Neural cell (in vitro differentiated cells): ENCODE measurements around the gene SPRR2F.
"Not testable (repeated sequence)": the region's sequence is repeated elsewhere in the genome, so short reads cannot be mapped to it uniquely, and the experiment has no call there.

Experiments used
- CTCF ChIP-seq: fragments of 450-650 bp; IDR thresholded peaks from 2 replicates; pipeline ENCODE4 v1.5.1; 2014; ENCODE audit warnings: antibody characterized with exemption, mild to moderate bottlenecking, moderate library complexity; ENCODE audit not compliant: poor library complexity, severe bottlenecking
- EP300 ChIP-seq: fragments of 450-650 bp; conservative IDR thresholded peaks from 2 replicates; pipeline ENCODE4 v1.6.1; 2014; ENCODE audit warnings: antibody characterized with exemption, mild to moderate bottlenecking, moderate library complexity; ENCODE audit not compliant: poor library complexity, severe bottlenecking
- POLR2AphosphoS5 ChIP-seq: IDR thresholded peaks from 2 replicates; pipeline ENCODE4 v1.6.1; 2012
- RAD21 ChIP-seq: fragments of 450-650 bp; conservative IDR thresholded peaks from 2 replicates; pipeline ENCODE4 v1.6.1; 2014; ENCODE audit warnings: antibody characterized with exemption, mild to moderate bottlenecking, moderate library complexity
- TAF1 ChIP-seq: IDR thresholded peaks from 2 replicates; pipeline ENCODE4 v1.6.1; 2012; ENCODE audit warnings: low read depth
- TF ChIP-seq, protein P1 (sequence below): IDR thresholded peaks from 2 replicates; pipeline ENCODE4 v1.6.1; 2012; ENCODE audit warnings: borderline replicate concordance

GRCh38 chr1:153115264-153115663, 1.9 kb upstream of the SPRR2F start:
- TF ChIP-seq EP300, CTCF, POLR2AphosphoS5, TAF1, RAD21: not testable (repeated sequence)
- TF ChIP-seq, protein P1, sequence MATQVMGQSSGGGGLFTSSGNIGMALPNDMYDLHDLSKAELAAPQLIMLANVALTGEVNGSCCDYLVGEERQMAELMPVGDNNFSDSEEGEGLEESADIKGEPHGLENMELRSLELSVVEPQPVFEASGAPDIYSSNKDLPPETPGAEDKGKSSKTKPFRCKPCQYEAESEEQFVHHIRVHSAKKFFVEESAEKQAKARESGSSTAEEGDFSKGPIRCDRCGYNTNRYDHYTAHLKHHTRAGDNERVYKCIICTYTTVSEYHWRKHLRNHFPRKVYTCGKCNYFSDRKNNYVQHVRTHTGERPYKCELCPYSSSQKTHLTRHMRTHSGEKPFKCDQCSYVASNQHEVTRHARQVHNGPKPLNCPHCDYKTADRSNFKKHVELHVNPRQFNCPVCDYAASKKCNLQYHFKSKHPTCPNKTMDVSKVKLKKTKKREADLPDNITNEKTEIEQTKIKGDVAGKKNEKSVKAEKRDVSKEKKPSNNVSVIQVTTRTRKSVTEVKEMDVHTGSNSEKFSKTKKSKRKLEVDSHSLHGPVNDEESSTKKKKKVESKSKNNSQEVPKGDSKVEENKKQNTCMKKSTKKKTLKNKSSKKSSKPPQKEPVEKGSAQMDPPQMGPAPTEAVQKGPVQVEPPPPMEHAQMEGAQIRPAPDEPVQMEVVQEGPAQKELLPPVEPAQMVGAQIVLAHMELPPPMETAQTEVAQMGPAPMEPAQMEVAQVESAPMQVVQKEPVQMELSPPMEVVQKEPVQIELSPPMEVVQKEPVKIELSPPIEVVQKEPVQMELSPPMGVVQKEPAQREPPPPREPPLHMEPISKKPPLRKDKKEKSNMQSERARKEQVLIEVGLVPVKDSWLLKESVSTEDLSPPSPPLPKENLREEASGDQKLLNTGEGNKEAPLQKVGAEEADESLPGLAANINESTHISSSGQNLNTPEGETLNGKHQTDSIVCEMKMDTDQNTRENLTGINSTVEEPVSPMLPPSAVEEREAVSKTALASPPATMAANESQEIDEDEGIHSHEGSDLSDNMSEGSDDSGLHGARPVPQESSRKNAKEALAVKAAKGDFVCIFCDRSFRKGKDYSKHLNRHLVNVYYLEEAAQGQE, result not testable (repeated sequence)
